Activated CD8-positive, alpha-beta memory T cell treated with anti-CD3 and anti-CD28 coated beads for 48 hours (primary cell): ENCODE measurements around the gene PPP1R13B.

ENCODE experiments used
- DNase-seq, 3 experiments: peaks; one replicate each; pipeline ENCODE4 v3.0.0-alpha.2; 2020; ENCODE audit warnings: low read depth in 2 of 3, low spot score in 2 of 3

The PPP1R13B gene

DNA sequence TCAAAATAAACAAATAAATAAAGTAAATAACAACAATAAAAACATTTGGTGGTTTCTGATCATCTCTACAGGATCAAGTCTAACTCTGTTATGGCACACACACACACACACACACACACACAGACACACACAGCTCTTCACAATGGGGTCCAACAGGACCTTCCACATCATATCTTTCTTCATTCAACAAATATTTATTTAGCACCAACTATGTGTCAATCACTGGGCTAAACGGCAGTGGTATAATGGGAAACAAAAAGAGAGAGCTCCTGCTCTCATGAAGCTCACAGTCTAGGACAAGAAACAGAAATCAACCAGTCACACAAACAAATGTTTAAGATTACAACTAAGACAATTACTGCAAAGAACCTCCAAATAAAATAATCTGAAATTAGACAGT, 9.3 kb downstream of the PPP1R13B start:
- no peak for DNase-seq

DNA sequence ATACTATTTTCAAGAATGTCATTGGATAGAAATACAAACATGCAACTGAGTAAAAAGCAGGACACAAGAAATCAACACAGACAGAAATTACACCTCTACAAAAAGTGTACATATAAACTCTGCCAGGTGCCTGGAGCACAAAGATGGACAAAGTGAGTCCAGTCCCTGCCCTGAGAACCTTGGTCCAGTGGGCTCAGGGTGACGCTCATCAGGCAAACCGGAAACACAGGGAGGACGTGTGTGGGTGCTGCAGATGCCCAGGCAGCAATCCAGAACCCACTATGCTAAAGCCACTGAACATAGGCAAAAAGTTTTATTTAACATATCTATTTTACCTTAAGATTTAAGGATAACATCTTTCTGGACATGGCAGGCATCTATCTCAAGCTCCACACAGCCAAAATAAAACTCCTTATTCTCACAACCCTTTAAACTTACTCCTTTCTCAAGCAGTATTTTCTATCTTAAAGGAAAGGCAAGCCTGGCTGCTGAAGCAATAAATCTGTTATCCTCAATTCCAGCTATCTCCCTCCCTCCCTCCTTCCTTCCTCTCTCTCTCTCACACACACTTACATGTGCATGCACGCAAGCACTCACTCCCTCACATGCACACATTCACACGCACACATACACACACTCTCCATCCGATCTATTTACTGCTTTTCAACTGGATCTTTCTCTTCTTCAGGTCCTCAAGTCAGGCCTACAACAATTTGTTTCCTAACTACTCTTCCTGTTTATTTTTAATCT, 10.2 kb downstream of the PPP1R13B start:
- no peak for DNase-seq

DNA sequence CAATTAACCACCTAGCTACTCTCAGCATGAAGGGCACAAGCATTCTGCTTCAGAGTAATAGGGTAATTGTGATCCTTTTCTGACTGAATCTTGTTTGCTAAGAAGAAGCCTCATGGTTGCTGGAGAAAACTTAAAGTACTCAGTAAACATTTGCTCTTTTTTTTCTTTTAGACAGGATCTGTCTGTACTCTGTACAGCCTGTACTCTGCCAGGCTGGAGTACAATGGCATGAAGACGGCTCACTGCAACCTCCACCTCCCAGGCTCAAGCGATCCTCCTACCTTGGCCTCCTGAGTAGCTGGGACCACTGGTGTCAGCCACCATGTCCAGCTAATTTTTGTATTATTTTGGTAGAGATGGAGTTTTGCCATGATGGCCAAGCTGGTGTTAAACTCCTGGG, 12.4 kb downstream of the PPP1R13B start:
- DNase-seq: no peak

DNA sequence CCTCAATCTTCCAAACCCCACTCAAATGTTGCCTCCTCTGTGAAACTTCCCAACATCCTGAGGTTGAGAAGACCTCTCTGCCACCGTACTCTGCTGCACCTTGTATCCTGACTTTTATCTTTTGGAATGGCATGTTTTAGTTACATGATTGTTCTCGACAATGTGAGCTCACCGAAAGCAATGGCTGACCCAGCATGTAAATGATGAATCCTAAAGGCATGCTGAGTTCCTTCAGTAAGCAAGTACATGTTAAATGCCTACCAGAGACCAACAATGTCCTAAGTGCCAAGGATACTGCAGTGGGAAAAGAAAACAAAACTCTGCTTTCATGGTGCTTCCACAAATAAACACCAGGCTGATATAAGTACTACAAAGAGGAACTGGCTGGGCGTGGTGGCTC, 13.7 kb downstream of the PPP1R13B start:
- no peak for DNase-seq

DNA sequence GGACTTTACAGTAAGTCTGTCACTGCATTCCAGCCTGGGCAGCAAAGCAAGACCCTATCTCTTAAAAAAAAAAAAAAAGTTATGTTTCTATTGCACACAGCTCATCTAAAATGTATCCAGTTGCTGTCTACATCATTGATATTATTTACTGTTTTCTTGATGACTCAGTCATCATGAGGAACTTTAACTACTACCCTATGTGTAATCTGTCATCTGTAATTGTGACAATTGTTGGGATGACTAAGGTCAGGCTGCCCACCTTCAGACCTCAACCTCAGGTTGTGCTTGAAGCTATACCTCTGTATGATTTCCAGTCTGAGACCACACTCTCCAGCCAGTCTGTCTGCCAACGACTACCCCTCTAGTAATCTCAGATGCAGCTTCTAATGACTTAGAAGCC, 15.3 kb downstream of the PPP1R13B start:
- DNase-seq: no peak

DNA sequence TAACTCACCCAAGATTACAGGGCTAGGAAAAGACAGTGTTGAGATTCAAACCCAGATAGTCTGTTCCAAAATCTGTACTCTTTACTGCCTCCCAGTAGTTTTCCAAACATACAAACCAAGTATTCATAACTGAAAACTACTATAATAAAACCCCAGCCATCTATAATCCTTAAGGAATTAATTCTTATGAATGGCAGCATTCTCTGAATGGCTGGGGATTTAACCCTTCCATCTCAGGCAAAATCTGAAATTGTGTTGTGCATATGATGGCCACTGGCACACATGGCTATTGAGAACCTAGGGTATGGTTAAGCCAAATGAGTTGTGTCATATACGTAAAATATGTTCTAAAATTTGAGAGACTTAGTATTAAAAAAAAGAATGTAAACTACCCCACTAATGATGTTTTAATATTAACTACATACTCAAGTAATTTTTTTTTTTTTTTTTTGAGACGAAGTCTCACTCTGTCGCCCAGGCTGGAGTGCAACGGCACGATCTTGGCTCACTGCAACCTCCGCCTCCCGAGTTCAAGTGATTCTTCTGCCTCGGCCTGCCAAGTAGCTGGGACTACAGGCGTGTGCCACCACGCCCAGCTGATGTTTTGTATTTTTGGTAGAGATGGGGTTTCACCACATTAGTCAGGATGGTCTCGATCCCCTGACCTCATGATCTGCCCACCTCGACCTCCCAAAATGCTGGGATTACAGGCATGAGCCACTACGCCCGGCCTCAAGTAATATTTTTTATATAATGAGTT, 16.7 kb downstream of the PPP1R13B start:
- no peak for DNase-seq

DNA sequence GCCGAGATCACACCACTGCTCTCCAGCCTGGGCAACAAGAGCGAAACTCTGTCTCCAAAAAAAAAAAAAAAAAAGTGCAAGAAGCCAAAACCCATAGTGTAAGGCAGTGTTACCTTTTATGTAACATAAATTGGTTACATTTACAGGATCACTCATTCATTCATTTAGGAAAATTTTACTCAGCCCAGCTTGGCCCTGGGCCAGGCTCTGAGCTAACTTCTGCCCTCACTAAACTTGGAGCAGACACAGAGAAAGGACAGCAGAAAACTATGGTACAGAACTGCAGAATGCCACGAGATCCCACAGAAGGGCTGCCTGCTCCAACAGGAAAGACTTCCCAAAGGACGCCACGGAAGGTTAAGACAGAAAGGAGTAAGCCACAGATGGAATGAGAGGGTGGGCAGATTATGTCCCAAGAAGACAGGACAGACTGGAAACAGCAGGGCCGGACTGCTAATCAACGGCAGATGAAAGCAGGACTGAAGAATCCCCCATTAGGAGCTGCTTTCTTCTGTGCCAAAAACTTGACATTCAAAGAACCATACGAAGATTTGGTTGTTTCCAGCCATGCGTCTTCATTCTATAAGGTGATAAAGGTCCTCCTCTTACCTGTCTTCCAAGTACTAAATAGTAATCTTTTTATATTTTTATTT, 18.9 kb downstream of the PPP1R13B start:
- DNase-seq: no peak

DNA sequence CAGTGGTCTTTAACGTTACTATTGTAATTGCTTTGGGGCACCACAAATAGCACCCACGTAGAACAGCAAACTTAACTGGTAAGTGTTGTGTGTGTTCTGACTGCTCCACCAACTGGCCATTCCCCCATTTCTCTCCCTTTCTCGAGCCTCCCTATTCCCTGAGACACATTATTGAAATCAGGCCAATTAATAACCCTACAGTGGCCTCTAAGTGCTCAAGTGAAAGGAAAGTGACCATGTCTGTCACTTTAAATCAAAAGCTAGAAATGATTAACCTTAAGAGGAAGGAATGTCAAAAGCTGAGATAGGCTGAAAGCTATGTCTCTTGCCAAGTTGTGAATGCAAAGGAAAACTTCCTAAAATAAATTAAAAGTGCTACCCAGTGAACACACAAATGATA, 22.3 kb downstream of the PPP1R13B start:
- no peak for DNase-seq

DNA sequence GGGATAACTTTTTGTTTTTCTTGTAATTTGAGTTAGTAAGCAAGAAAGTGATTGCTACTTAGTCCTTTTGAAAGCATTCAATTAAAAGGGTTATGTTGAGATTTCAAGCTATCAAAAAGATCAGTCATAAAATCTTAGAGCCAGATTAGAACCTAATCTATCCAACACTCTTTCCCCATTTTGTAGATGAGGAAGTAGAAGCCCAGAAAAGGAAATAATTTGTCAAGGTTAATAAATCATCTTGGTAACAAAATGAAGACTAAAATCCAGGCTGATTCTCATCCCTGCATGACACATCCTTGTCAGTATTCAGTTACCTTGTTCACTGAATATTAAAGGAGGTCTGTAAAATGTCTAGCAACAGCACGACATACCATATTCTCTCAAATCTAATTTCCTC, 26.5 kb downstream of the PPP1R13B start:
- DNase-seq: no peak

DNA sequence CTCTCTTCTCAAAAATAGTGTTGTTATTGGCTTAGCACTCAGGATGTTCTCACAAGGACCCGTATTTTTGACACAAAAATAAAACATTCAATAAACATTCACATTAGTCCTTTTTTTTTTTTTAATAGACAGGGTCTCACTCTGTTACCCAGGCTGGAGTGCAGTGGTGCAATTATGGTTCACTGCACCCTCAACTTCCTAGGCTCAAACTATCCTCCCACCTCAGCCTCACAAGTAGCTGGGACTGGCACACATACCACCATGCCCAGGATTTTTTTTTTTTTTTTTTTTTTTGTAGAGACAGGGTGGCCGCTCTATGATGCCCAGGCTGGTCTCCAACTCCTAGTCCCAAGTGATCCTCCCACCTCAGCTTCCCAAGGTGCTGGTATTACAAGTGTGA, 27.0 kb downstream of the PPP1R13B start:
- no peak for DNase-seq

DNA sequence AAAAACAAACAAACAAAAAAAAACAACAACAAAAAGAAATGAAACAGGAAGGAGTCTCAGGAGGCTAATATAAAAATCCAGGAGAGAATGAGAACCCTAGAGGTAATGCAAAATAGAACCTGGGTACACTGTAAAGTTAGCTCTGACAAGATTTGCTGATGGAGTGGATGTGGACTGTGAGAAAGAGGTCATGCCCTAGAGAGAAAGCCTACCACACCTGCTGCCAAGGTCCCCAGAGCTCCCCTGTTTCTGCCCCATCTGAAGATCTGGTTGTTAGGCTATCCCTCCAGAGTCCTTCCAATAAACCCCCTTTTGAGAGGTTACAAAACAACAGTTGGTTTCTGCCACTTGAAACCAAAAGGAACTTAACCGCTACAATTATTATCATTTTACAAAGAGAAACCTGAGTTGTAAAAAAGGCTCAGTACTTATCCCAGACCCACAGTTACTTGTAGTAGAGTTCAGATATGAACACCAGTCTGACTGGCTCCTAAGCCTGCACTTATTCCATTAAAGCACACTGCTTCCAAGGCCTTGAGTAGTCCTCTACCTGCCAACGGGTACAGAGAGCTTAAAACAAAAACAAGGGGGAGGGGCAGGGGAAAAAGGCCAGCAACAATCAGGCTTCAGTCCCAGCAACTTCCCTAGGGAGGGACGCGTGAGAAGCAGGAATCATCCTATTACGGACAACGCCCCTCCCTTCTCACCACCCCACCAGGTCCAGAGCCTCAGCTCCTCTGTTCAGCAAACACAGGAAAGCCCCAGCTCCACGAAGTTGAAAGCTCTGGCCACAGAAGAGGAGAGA, 27.7 kb downstream of the PPP1R13B start:
- DNase-seq: no peak

DNA sequence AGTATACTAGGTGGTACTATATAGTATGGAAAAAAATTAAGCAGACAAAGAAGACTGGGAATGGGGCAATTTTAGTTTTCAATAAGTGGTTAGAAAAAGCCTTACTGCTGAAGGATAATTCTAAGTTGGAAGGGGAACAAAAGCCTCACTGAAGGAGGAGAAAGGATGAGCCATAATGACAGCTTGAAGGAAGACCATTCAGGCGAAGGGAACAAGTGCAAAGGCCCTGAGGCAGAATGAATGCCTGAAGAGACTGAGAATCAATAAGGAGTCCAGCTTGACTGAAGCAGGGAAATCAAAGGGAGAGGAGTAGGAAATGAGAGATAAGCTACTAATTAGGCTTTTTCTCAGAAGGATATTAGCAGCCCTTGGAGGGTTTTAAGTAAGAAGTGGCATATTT, 28.5 kb downstream of the PPP1R13B start:
- DNase-seq: no peak

DNA sequence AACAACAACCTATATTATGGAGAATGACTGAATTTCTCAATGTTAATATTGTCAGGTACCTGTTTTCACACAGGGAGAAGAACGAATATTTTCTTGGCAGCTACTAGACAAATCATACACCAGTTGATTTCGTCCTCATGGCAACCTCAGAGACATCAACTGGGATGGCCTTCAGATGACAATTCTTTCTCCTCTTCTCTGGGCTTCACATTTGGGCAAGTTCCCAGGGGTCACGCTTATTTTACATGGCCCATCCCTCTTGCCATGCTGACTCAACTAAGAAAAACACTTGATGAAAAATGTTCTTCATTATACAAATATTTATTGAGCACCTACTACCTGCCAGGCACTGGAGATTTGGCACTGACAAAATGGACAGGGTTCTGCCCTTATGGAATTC, 29.0 kb downstream of the PPP1R13B start:
- no peak for DNase-seq

DNA sequence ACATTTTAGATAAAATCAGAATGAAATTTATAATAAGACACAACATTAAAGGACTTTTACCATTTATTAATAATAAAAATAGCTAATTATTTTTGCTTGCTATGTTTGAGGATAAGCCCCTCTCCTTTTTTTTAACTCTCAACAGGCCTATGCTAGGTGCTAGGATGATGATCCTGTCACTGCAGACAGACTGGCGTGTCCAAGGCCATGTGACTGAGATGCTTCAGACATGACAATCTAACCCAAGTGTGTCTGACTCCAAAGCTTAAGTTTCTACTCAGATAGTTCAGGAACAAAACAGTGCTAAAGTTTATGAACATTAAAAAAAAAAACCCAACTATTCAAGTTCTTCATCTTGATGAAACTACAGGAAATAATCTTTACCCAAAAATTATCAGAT, 29.8 kb downstream of the PPP1R13B start:
- no peak for DNase-seq

DNA sequence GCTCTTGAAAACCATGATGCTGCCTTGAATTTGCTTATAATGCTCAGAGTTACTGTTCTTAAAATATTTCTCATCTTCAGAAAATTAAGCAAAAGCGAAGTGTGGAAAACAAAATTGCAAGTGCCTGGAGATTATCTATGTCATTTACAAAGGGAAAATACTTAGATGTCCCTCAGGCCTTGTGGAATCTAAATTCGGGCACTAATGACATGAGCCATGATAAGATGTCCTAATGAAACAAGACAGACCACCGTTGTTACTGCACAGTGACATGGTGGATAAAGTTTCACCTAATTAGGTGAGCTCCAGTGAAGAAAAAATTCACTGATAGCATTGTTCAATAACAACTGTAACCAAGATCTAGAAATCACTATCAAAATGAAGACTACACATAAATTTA, 30.4 kb downstream of the PPP1R13B start:
- no peak for DNase-seq

DNA sequence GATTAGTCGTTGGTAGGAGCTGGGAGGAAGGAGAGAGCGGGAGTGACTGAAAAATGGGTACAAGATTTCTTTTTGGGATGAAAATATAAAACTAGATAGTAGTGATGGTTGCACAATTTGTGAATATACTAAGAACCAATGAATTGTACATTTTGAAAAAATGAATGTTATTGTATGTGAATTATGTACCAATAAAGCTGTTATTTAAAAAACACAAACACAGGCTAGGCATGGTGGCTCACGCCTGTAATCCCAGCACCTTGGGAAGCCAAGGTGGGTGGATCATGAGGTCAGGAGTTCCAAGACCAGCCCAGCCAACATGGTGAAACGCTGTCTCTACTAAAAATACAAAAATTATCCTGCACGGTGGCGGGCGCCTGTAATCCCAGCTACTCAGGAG, 32.1 kb downstream of the PPP1R13B start:
- no peak for DNase-seq

DNA sequence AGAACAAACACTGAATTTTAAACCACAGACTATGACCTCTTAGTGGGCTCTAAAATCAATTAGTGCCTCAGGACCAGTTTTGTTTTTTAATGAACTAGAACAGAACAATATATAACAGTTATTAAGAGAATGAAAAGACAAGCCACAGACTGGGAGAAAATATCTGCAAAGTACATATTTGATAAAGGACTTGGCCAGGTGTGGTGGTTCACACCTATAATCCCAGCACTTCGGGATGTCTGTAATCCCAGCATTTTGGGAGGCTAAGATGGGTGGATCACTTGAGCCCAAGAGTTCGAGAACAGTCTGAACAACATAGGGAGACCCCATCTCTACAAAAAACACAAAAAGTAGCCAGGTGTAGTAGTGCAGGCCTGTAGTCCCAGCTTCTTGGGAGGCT, 36.2 kb downstream of the PPP1R13B start:
- DNase-seq: no peak

DNA sequence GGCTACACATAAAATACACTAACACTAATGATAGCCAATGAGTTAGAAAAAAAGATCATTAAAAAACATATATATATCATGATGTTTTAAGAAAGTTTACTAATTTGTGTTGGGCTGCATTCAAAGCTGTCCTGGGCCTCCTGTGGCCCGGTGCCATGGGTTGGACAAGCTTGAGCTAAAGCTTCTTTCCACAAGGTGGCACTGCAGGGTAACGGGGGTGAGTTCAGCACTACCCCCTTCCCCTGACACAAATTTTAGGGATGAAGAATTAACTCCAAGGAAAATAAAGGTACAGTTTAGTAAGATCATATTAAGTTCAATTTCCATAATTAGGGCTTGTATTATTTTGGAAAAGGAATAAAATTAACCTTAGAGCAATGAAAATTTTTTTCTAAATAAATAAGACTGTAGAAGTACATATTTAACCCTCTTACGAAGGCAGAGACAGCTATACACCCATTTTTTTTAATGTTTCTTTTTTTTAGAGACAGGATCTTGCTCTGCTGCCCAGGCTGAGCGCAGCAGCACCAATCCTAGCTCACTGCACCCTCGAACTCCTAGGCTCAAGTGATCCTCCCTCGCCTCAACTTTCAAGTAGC, 38.9 kb downstream of the PPP1R13B start:
- DNase-seq: peak; percentile 12 to 22 (median 16)

DNA sequence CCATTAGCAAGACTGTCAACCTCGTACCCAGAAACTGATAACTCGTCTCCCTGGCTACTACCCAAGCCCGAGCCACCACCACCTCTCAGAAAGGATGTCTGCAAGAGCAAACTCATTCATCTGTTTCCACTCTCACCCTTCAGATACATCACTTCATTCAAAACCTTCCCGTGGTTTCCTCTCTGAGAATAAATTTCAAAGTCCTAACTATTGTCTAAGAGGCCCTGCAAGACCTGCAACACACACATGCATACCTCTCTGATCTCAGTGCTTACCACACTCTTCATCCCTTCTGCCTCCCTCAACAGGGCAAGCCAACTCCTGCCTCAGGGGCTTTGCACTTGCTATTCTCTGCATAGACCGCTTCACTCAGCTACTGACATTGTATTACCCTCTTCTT, 40.6 kb downstream of the PPP1R13B start:
- no peak for DNase-seq

DNA sequence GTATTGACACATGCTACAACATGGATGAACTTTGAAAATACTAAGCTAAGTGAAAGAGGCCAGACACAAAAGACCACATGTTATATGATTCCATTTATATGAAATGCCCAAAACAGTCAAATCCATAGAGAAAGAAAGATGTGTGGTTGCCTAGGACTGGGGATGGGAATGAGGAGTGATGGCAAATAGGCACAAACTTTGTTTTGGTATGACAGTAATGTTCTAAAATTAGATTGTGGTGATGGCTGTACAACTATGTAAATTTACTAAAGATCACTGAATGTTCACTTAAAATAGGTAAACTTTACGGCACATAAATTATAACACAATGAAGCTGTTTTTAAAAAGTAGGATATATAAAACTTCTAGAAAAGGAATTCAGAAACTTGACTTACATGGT, 41.7 kb downstream of the PPP1R13B start:
- DNase-seq: no peak

DNA sequence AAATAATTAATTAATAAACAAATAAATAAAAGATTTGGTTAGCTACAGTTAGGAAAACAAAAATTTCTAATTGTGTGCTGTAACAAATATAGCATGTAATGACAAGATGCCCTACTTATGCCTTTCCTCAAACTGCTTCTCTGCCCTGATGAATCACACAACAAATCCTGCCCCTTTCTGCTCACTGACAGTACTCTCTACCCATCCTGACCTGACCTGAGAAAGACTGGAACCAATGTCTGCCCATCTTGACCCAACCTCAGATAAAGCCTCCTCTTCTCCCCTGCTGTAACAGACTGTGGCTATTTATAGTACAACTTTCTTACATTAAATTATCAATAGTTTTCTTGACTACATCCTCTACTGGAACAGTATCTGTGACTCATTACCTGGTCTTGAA, 43.7 kb downstream of the PPP1R13B start:
- DNase-seq: no peak
